ENCODE data around the gene DNAJB12.

The DNAJB12 gene

DNA sequence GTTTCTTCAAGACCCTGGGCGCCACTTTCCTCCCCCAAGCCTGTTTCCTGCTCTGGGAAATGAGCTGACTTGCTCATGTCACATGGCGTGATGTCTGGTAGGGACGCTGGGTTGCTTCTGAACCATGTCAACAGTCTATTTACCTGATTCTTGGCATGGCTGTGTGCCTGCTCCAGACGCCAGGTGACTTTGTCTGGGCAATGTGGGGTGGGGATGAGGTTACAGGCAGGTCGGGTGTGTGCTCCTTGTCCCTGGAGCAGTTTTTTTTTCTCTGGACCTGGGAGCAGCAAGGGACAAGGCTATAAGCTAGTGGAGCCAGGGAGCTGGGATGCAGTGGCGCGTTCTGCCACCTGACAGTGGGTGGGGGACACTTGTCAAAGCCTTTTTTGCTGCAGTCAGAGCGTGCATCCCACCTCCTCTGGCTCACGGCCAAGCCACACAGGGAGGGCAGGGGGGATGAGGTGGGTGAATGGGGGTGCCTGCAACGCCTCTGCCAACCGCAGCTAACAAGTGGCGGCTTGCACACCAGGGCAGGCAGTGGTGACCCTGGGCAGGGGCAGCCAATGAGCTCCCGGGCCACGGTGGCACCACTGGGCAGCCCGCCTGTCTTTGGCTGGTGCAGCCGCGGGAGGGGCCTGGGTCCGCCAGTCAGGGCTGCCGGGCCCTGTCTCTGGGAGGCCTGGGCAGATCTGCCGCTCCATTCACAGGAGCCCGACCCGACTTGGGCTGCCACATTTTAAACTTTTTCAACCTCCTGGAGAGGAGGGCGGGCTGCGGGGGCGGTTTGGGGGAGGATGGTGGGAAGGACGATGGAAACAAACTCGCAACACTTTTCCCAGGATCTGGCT is 22.9 kb downstream of the DNAJB12 start (continued):
- TF ChIP-seq GLI2 (tag by site-specific recombination; IDR thresholded peaks at IDR 0.05; ENCODE audit: borderline replicate concordance, low read depth): no peak
- TF ChIP-seq ZNF654 (tag by site-specific recombination; IDR thresholded peaks at IDR 0.05; ENCODE audit: low read depth): no peak
- peak; percentile 18 for TF ChIP-seq ZBTB26 (tag by site-specific recombination; optimal IDR thresholded peaks at IDR 0.05)
- TF ChIP-seq, protein P1, sequence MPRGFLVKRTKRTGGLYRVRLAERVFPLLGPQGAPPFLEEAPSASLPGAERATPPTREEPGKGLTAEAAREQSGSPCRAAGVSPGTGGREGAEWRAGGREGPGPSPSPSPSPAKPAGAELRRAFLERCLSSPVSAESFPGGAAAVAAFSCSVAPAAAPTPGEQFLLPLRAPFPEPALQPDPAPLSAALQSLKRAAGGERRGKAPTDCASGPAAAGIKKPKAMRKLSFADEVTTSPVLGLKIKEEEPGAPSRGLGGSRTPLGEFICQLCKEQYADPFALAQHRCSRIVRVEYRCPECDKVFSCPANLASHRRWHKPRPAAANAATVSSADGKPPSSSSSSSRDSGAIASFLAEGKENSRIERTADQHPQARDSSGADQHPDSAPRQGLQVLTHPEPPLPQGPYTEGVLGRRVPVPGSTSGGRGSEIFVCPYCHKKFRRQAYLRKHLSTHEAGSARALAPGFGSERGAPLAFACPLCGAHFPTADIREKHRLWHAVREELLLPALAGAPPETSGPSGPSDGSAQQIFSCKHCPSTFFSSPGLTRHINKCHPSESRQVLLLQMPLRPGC (tag by site-specific recombination; IDR thresholded peaks at IDR 0.05): 0 out of 2 replicates have a peak, but pooled peaks have one; percentile 43
- TF ChIP-seq ZNF596 (tag by site-specific recombination; IDR thresholded peaks at IDR 0.05): no peak; the same call in 1 of the 2 replicates
- no peak for TF ChIP-seq ZNF350 (tag by site-specific recombination; IDR thresholded peaks at IDR 0.05)
- TF ChIP-seq MYNN (tag by site-specific recombination; IDR thresholded peaks at IDR 0.05; ENCODE audit: borderline replicate concordance): no peak
- no peak for TF ChIP-seq ZNF311 (tag by site-specific recombination; IDR thresholded peaks at IDR 0.05; ENCODE audit: borderline replicate concordance)
- no peak; the same call in 1 of the 2 replicates for TF ChIP-seq GLI4 (tag by site-specific recombination; IDR thresholded peaks at IDR 0.05)
- TF ChIP-seq GFI1B (tag by site-specific recombination; IDR thresholded peaks at IDR 0.05): no peak
- TF ChIP-seq ZNF426 (tag by site-specific recombination; IDR thresholded peaks at IDR 0.05): no peak
- no peak for TF ChIP-seq ZNF548 (tag by site-specific recombination; IDR thresholded peaks at IDR 0.05)
- TF ChIP-seq ZBTB6 (tag by site-specific recombination; IDR thresholded peaks at IDR 0.05): no peak
- TF ChIP-seq ZBTB20 (tag by site-specific recombination; IDR thresholded peaks at IDR 0.05): peak; percentile 55; the same call in 1 of the 2 replicates
- TF ChIP-seq ZFHX2 (tag by site-specific recombination; conservative IDR thresholded peaks at IDR 0.05): peak; percentile 98
- TF ChIP-seq ZNF19 (tag by site-specific recombination; IDR thresholded peaks at IDR 0.05; ENCODE audit: low read depth): no peak
- peak; percentile 85 for TF ChIP-seq KLF8 (tag by site-specific recombination; IDR thresholded peaks at IDR 0.05)
- no peak for TF ChIP-seq RBAK (tag by site-specific recombination; IDR thresholded peaks at IDR 0.05)
- TF ChIP-seq ZNF621 (tag by site-specific recombination; IDR thresholded peaks at IDR 0.05): no peak
- no peak for TF ChIP-seq ZNF133 (tag by site-specific recombination; IDR thresholded peaks at IDR 0.05)
- peak; percentile 99 for TF ChIP-seq ZNF600 (tag by site-specific recombination; IDR thresholded peaks at IDR 0.05)
- TF ChIP-seq, protein P2, sequence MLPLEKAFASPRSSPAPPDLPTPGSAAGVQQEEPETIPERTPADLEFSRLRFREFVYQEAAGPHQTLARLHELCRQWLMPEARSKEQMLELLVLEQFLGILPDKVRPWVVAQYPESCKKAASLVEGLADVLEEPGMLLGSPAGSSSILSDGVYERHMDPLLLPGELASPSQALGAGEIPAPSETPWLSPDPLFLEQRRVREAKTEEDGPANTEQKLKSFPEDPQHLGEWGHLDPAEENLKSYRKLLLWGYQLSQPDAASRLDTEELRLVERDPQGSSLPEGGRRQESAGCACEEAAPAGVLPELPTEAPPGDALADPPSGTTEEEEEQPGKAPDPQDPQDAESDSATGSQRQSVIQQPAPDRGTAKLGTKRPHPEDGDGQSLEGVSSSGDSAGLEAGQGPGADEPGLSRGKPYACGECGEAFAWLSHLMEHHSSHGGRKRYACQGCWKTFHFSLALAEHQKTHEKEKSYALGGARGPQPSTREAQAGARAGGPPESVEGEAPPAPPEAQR (tag by site-specific recombination; IDR thresholded peaks at IDR 0.05): no peak
- no peak for TF ChIP-seq ZNF211 (tag by site-specific recombination; IDR thresholded peaks at IDR 0.05; ENCODE audit: low read depth)
- TF ChIP-seq ZNF768 (tag by site-specific recombination; IDR thresholded peaks at IDR 0.05): no peak
- TF ChIP-seq ZNF121 (tag by site-specific recombination; IDR thresholded peaks at IDR 0.05): no peak
- TF ChIP-seq OSR2 (tag by site-specific recombination; IDR thresholded peaks at IDR 0.05): peak; percentile 86
- peak; percentile 82 for TF ChIP-seq ZNF341 (tag by site-specific recombination; IDR thresholded peaks at IDR 0.05; ENCODE audit: low read depth)
- TF ChIP-seq, protein P3, sequence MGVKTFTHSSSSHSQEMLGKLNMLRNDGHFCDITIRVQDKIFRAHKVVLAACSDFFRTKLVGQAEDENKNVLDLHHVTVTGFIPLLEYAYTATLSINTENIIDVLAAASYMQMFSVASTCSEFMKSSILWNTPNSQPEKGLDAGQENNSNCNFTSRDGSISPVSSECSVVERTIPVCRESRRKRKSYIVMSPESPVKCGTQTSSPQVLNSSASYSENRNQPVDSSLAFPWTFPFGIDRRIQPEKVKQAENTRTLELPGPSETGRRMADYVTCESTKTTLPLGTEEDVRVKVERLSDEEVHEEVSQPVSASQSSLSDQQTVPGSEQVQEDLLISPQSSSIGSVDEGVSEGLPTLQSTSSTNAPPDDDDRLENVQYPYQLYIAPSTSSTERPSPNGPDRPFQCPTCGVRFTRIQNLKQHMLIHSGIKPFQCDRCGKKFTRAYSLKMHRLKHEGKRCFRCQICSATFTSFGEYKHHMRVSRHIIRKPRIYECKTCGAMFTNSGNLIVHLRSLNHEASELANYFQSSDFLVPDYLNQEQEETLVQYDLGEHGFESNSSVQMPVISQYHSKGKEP (tag by site-specific recombination; IDR thresholded peaks at IDR 0.05): peak; percentile 96
- TF ChIP-seq ZNF174 (tag by site-specific recombination; IDR thresholded peaks at IDR 0.05): no peak
- TF ChIP-seq, protein P4, sequence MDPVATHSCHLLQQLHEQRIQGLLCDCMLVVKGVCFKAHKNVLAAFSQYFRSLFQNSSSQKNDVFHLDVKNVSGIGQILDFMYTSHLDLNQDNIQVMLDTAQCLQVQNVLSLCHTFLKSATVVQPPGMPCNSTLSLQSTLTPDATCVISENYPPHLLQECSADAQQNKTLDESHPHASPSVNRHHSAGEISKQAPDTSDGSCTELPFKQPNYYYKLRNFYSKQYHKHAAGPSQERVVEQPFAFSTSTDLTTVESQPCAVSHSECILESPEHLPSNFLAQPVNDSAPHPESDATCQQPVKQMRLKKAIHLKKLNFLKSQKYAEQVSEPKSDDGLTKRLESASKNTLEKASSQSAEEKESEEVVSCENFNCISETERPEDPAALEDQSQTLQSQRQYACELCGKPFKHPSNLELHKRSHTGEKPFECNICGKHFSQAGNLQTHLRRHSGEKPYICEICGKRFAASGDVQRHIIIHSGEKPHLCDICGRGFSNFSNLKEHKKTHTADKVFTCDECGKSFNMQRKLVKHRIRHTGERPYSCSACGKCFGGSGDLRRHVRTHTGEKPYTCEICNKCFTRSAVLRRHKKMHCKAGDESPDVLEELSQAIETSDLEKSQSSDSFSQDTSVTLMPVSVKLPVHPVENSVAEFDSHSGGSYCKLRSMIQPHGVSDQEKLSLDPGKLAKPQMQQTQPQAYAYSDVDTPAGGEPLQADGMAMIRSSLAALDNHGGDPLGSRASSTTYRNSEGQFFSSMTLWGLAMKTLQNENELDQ (tag by site-specific recombination; IDR thresholded peaks at IDR 0.05; ENCODE audit: low read depth): no peak
- TF ChIP-seq KLF9 (tag by site-specific recombination; IDR thresholded peaks at IDR 0.05; ENCODE audit: low read depth): 0 out of 2 replicates have a peak, but pooled peaks have one; percentile 35
